Pancreas (tissue), 10 donors: ENCODE results near the gene TMEM145. TPM values are rescaled to one million over a fixed set of nuclear protein-coding genes. Genes with fewer than 3 reads are reported as not detected.
A peak's percentile ranks its signal among the peaks of the same experiment; 100 is the strongest.

ENCODE experiments used
- ATAC-seq, 4 donors: fragments of 200-7000 bp; cut with Tn5 transposase; one replicate each; pipeline versions ENCODE4 v1.8.0 to v1.9.1; 2020; ENCODE audit warnings: mild to moderate bottlenecking in 4 of 4, moderate library complexity in 4 of 4
- DNase-seq, 6 donors: peaks; one replicate each; pipeline ENCODE4 v3.0.0-alpha.2; 2020
- FAIRE-seq: peaks from 2 replicates; lab custom pipeline; 2012; peaks lifted over from hg19 to GRCh38; lab: Jason Lieb, UNC
- H3K27ac ChIP-seq, 4 donors: fragments of 200-600 bp; sonication (generic); 1 replicate in 3 of 4; 2 replicates in 1 of 4; pipeline versions ENCODE4 v1.5.0 to v1.8.0; 2020
- H3K27me3 ChIP-seq, 4 donors: fragments of 200-600 bp; one replicate each; pipeline ENCODE4 v1.8.0; 2021
- H3K36me3 ChIP-seq, 3 donors: fragments of 200-600 bp; sonication (generic) in 1 of 3; one replicate each; pipeline versions ENCODE4 v1.5.0 to v1.8.0; 2020 to 2021
- H3K4me1 ChIP-seq, 3 donors: fragments of 200-600 bp; one replicate each; pipeline ENCODE4 v1.8.0; 2021
- H3K4me3 ChIP-seq, 4 donors: fragments of 200-600 bp; sonication (generic) in 2 of 4; one replicate each; pipeline versions ENCODE4 v1.5.0 to v1.8.0; 2020 to 2021
- H3K9me3 ChIP-seq, 4 donors: fragments of 200-600 bp; one replicate each; pipeline ENCODE4 v1.8.0; 2021
- WGBS, 2 donors: extraction: QIAGEN DNeasy Blood & Tissue Kit; methylation state at CpG; one replicate each; pipeline ENCODE4 v1.1.7; 2013; 5-methylcytosine and 5-hydroxymethylcytosine counted together
- intact Hi-C, 3 donors: fragments of 100-400 bp; cut with DNase I; formaldehyde crosslinking; loops; one replicate each; pipeline versions ENCODE4 v1.11.1 to v1.14.2; 2022
- polyA plus RNA-seq, 2 donors: library from polyadenylated mRNA; stranded (reverse); fragments of 200-250 nt; gene quantifications; one replicate each; pipeline ENCODE4 v1.2.3, GENCODE V29; 2013
- total RNA-seq, 6 donors: library from RNA; stranded (reverse); fragmentation: NEBNext Ultra II Directional in 4 of 6; extraction: Animal tissue kit (Norgen Biotek cat#: 25700) in 4 of 6; gene quantifications; one replicate each; pipeline versions ENCODE4 v1.2.1 to v1.2.4, GENCODE V29; 2021 to 2023
- TF ChIP-seq, protein P1 (sequence below), 4 donors: fragments of 200-600 bp; sonication (generic) in 3 of 4; IDR thresholded peaks; one replicate each; pipeline versions ENCODE4 v1.5.0 to v1.8.0; 2021; ENCODE audit warnings: antibody characterized with exemption in 4 of 4
- donor health status: healthy with polysubstance abuse.
- donor health status: DM: no; HTN: no; CAD: no; lungs with moderate emphysema.
- donor health status: DM: no; HTN: no; CAD: no.
- donor health status: control.
- donor health status: control.
- donor health status: Bipolar disorder and iron deficiency.
- donor health status: DM: yes; HTN: yes; CAD: no.
- donor health status: DM: no; HTN: no; CAD: no.
- donor health status: DM: no; HTN: no; CAD: no.
- donor health status: DM: yes; HTN: yes; CAD: no.

TMEM145 gene
- total and polyA plus RNA-seq, 8 donors, result 0.46 to 8.2 (median 1.0) TPM

DNA sequence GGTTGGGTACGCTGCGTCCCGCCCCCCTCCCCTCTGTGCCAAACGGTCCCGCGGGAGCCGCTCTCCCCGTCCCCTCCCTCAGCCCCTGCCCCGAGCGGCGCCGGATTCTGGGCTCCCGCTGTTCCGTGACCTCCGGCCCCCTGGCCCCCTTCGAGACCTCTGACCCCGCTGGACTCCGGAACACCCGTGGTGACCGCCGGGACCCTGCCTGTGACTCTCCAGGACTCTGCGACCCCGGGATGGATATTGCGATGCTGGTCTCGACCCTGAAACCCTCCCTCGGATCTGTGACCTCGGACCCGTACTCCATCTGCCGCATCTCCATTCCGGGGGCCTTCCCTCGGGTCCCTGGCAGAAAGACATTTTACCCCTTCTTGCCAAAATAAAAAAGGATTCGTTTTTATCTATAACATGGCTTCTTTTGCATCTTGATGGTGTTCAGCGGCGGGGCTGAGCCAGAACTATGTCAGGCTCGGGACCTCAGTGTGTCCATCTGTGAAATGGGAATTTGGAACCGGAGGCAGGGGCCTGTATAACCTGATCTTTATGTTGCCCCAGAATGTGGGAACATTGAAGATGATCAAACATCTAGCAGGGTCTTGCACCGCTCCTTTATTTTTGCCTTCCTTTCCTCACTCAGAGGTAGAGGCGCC, 11.7 kb downstream of the TMEM145 start:
- intact Hi-C loops, result no loop called here
- TF ChIP-seq, protein P1, sequence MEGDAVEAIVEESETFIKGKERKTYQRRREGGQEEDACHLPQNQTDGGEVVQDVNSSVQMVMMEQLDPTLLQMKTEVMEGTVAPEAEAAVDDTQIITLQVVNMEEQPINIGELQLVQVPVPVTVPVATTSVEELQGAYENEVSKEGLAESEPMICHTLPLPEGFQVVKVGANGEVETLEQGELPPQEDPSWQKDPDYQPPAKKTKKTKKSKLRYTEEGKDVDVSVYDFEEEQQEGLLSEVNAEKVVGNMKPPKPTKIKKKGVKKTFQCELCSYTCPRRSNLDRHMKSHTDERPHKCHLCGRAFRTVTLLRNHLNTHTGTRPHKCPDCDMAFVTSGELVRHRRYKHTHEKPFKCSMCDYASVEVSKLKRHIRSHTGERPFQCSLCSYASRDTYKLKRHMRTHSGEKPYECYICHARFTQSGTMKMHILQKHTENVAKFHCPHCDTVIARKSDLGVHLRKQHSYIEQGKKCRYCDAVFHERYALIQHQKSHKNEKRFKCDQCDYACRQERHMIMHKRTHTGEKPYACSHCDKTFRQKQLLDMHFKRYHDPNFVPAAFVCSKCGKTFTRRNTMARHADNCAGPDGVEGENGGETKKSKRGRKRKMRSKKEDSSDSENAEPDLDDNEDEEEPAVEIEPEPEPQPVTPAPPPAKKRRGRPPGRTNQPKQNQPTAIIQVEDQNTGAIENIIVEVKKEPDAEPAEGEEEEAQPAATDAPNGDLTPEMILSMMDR (IDR thresholded peaks at IDR 0.05), result no peak
- DNase-seq (peak in 4 of 6 donors; percentile 31 to 68 (median 46)), FAIRE-seq (no peak), ATAC-seq (no peak)
- H3K36me3 ChIP-seq, result no peaks in the 10 kb centered on the region
- peak overlapping the region in 2 of 4 donors; percentile 92 to 93 for H3K4me3 ChIP-seq
- no peak overlapping the region for H3K27ac ChIP-seq
- H3K4me1 ChIP-seq, result peaks cover 0 to 6% (median 3%) of the 10 kb centered on the region in 3 donors
- 2 to 3% methylated on average over 36 to 38 of the region's 38 CpGs for WGBS, 2 donors
- H3K27me3 ChIP-seq, result peaks cover 0 to 2% (median 0%) of the 10 kb centered on the region in 4 donors
- H3K9me3 ChIP-seq, result no peaks in the 10 kb centered on the region

DNA sequence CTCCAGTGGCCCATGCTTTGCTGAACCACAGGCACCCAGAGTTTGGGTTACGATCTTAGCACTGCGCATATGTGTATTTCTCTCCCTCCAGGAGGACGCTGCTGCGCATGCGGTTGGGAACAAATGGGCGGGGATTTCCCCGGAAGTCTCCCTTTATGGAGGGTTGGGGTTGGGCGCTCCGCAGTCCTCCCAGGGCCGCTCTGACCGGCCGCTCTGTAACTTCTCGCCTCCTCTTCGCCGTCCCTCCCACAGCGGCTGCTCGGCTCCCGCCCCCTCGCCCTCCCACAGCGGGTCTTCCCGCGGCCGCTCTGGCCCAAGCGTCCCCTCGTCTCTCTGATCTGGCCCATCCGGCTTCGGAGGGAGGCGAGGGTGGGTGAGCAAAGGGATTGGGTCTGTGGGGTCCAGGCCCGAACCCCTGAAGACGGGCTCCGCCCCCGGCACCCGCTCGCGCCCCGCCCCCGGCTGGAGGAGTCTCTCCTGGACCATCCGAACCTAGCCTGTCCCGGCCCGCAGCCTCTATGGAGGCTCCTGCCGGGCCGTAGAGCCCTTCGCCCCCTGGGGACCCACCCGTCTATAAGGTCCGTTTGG, 12.3 kb downstream of the TMEM145 start, which contains the start of gene MEGF8:
Gene MEGF8 (plus strand): TSS at position 328 of the 588 bp plus-strand sequence. CDS start 609 bp downstream, outside the sequence.
- intact Hi-C loops, result no loop called here

DNA sequence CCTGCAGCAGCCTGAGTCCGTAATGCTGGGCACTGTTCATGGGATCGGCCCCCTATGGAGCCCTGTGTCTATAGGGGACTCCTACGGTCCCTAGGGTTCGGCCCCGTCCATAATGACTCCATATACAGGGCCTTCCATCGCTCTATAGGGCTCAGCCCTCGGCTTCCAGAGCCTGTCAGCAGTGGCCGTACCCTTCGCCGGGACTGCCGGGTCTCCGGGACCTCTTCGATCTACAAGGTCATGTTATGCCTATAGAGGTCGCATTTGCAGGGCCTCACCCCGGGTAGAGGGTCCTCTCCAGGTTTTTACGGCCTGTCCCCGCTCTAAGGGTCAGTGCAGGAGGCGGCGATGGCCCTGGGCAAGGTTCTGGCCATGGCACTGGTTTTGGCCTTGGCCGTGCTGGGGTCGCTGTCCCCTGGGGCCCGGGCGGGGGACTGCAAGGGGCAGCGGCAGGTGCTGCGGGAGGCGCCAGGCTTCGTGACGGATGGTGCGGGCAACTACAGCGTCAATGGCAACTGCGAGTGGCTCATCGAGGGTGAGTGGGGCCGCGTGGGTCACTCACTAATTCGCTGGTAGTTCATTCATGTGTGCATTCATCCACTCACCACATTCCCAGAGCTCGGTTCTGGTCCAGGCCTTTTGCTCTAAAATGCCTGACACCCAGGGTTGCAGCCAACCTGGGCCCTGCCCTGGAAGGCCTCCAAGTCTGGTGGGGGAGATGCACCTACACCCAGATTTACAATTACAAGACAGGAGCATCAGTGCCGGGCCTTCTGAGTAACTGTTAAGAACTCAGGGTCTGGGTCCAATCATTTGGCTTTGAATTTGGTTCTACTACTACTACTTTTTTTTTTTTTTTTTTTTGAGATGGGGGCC, 13.0 kb downstream of the TMEM145 start:
- Histone ChIP-seq H3K9me3 (no peaks in the 10 kb centered on the region), H3K27ac (peak overlapping the region; percentile 34 to 72 (median 52)), H3K36me3 (no peaks in the 10 kb centered on the region), H3K4me1 (peaks cover 0 to 6% (median 3%) of the 10 kb centered on the region in 3 donors), H3K4me3 (peak overlapping the region; percentile 84 to 95 (median 92)), H3K27me3 (peaks cover 0 to 2% (median 0%) of the 10 kb centered on the region in 4 donors)
- no peak for FAIRE-seq
- peak; percentile 16 to 34 (median 28) for ATAC-seq
- 3 to 4% methylated on average over 37 of the region's 37 CpGs for WGBS, 2 donors
- intact Hi-C loops, result no loop called here
- TF ChIP-seq, protein P1 (IDR thresholded peaks at IDR 0.05), result no peak
- peak in 5 of 6 donors; percentile 30 to 81 (median 40) for DNase-seq

More for the DNA sequence above, 12.3 kb downstream of the TMEM145 start, which contains the start of gene MEGF8:
- FAIRE-seq (peak; percentile 97), DNase-seq (peak; percentile 94 to 99 (median 98)), ATAC-seq (peak; percentile 96 to 98 (median 97))
- Histone ChIP-seq H3K36me3 (no peaks in the 10 kb centered on the region), H3K4me1 (peaks cover 0 to 6% (median 3%) of the 10 kb centered on the region in 3 donors), H3K27ac (peak within 1 kb of the TSS; percentile 34 to 72 (median 52)), H3K9me3 (no peaks in the 10 kb centered on the region), H3K27me3 (peaks cover 0 to 2% (median 0%) of the 10 kb centered on the region in 4 donors), H3K4me3 (peak within 1 kb of the TSS; percentile 84 to 95 (median 92))
- TF ChIP-seq, protein P1 (IDR thresholded peaks at IDR 0.05), result peak; percentile 65 to 75 (median 72)
- WGBS, 2 donors, result 0 to 1% methylated on average over 45 of the region's 45 CpGs

DNA sequence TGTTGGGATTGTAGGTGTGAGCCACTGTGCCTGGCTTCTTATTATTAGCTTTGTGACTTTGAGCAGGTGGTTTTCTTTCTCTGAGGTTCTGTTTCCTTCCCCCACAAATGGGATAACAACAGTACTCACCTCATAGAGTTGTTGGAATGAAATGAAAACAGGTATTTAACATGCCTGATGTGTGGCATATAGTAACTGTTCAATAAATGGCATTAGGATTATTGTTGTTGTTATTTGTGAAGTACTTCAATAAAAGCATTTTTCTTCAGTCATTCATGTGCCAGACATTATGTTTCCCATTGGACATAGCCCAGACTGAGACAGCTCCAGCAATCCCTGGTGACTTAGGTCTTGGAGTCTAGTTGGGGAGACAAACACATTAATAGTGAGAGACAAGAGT, 13.9 kb downstream of the TMEM145 start:
- DNase-seq (no peak), FAIRE-seq (no peak), ATAC-seq (no peak)
- peaks cover 0 to 2% (median 0%) of the 10 kb centered on the region in 4 donors for H3K27me3 ChIP-seq
- H3K36me3 ChIP-seq, result no peaks in the 10 kb centered on the region
- H3K4me3 ChIP-seq, result no peak overlapping the region
- TF ChIP-seq, protein P1 (IDR thresholded peaks at IDR 0.05), result no peak
- peaks cover 0 to 6% (median 3%) of the 10 kb centered on the region in 3 donors for H3K4me1 ChIP-seq
- H3K27ac ChIP-seq, result no peak overlapping the region
- no peaks in the 10 kb centered on the region for H3K9me3 ChIP-seq
- intact Hi-C loops, result no loop called here
